ENCODE results near the gene RBFOX2.
"Not testable (repeated sequence)": the region's sequence is repeated elsewhere in the genome, so short reads cannot be mapped to it uniquely, and the experiment has no call there.

RBFOX2 gene

DNA sequence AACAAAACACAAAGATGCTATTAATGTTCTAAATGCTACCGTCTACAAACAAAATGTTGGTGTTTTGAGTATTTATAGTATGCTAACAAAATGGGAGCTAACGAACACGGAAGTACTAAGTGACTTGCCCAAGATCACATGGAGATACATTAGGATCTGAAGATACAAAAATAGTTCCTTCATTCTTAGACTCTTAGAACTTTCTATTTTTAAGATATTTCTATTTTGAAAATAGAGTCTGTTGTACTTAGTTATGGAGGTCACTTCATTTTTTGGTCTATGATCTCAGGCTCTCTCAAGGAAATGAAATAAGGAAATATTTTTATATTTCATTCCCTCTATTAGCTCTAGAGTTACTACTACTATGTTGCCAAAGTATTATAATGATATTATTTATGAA lies 246.7 kb downstream of the RBFOX2 start:
- no peak for DNase-seq (ENCODE audit: low read depth in 2 of 2)

DNA sequence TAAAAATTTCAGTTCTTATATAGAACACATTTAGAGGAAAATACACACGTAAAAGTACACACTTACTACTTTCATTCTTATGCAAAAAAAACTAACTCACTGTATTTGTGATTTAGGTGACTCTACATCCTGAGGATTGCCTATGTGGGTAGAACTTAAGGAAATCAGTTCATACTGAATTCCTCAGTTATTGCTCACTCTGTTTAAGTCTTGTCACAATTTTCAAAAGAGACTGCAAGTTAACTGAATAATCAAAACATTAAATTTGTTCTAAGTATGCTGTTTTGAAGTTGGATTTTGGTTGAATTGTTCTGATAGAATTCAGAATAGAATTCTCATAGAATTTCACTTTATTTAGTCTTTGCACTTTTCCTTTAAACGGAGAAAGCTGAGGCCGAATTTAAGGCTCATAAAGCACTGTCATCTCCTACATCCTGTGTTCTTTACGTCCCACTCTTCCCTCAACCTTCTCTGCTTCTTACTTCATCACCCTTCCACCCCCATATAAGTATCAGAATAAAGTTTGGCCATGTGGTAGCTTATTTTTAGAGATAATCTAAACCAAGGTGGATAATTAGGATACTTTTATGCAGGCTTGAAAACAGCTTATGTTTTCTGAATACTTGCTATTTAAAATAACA lies 251.2 kb downstream of the RBFOX2 start:
- DNase-seq (ENCODE audit: low read depth in 2 of 2) = no peak

GRCh38 chr22:35775339-35775738 lies 253.3 kb downstream of the RBFOX2 start:
- DNase-seq (ENCODE audit: low read depth in 2 of 2) = no peak

DNA sequence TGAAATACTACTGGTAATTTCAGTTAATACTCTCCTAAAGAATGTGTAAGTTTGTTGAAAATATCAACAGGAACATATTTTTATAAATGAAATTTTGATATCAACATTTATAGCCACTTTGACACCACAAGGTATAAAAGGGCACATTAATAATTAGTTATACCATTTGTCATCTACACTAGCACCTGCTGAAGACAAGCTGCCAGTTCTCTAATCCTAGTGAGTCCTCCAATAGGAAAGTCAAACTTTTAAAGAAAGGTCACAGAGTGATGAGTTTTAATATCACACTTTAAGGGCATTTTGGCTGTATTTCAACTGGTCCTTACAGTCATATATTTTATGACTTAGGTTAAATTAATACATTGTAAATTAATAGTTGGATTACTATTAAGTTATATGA lies 258.6 kb downstream of the RBFOX2 start:
- DNase-seq (ENCODE audit: low read depth in 2 of 2) = no peak

- DNase-seq (ENCODE audit: low read depth in 2 of 2) = no peak
Measured at GRCh38 chr22:35766654-35767580, 261.7 kb downstream of the RBFOX2 start.

GRCh38 chr22:35761037-35761436 lies 267.6 kb downstream of the RBFOX2 start:
- DNase-seq (ENCODE audit: low read depth in 2 of 2) = no peak

GRCh38 chr22:35758394-35758793 lies 270.2 kb downstream of the RBFOX2 start:
- no peak for DNase-seq (ENCODE audit: low read depth in 2 of 2)

- DNase-seq (ENCODE audit: low read depth in 2 of 2) = no peak
Measured at GRCh38 chr22:35756722-35757121, 271.9 kb downstream of the RBFOX2 start.

DNA sequence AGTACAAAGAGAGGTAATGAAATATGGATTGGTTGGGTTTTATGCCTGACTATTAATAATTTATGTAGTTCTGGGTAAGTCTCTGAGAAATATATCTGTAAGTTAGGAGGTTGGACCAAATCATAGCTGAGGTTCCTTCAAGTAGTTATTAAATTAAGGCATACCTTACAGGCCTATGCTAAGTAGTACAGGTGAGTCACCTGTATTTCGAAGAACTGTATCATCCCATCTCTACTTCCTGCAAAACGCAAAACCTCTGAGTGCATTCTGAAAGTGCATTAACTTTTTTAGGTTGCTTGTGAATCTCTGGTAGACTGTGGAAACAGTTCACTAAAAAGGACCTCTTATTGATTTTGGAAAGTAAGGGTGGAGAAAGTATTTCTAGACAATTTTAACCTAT lies 273.9 kb downstream of the RBFOX2 start:
- DNase-seq (ENCODE audit: low read depth in 2 of 2) = no peak

- DNase-seq (ENCODE audit: low read depth in 2 of 2) = no peak
Measured at GRCh38 chr22:35752863-35753189, 275.8 kb downstream of the RBFOX2 start.

GRCh38 chr22:35752006-35752862 lies 276.4 kb downstream of the RBFOX2 start:
- DNase-seq (ENCODE audit: low read depth in 2 of 2) = no peak

GRCh38 chr22:35749808-35750207 lies 278.8 kb downstream of the RBFOX2 start:
- no peak for DNase-seq (ENCODE audit: low read depth in 2 of 2)

- DNase-seq (ENCODE audit: low read depth in 2 of 2) = no peak
Measured at GRCh38 chr22:35746946-35747703, 281.5 kb downstream of the RBFOX2 start.

GRCh38 chr22:35746248-35746647 lies 282.4 kb downstream of the RBFOX2 start:
- DNase-seq (ENCODE audit: low read depth in 2 of 2) = no peak

GRCh38 chr22:35743326-35743860 lies 285.2 kb downstream of the RBFOX2 start:
- no peak for DNase-seq (ENCODE audit: low read depth in 2 of 2)

DNA sequence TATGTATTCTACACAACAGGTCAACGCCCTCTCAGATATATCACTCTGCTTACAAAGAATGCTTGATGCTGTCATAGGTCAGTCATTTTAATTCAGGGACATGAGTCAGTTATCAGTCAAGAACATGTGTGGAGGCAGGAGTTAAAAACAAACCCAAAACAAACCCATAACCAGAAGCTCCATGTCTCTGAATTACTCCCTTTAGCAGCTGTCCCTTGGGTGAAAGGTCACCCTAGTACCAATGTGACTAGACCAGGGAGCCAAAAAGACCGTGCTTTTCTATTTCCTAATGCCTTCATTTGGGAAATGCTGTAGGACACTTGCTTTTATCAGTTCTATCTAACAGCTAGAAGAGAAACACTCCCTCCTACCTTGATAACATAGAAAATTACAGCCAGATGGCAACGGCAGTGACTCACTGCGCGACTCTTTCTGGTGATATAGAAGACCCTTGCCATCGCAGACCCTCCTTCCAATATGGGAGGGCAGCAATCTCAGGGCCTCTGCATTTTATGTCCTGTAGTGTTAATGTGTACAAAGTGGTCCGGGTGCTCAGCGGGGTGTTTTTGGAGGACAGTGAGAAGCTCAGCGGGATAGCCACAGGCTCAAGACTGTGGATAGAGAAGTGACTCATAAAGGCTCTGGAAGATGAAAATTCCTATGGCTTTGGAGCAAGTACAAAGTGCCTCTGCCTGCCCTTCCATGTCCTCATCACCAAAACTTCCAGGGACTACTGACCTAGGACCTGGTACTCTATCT lies 286.1 kb downstream of the RBFOX2 start:
- no peak for DNase-seq (ENCODE audit: low read depth in 2 of 2)

- DNase-seq (ENCODE audit: low read depth in 2 of 2) = no peak
Measured at GRCh38 chr22:35740616-35741015, 288.0 kb downstream of the RBFOX2 start.

DNA sequence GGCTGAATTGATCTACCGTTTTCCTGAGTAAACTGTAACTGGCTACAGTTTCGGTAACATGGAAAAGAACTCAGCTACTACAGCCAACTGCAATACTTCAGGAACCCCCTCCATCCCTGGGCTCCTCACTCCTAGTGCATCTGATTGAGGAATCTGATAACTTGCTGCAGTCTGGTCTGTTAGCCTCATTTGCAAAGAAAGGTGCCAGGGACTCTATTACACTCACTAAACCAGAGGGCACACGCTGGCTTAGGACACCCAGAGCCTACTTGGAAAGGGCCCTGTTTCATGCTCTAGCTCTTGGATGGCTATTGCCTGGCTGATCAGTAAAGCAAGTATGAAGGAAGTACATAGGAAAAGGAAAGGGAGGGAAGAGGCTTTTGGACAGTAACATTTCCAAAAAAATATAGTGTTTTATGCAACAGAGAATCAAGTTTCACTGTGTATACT lies 288.7 kb downstream of the RBFOX2 start:
- no peak for DNase-seq (ENCODE audit: low read depth in 2 of 2)

- no peak for DNase-seq (ENCODE audit: low read depth in 2 of 2)
Measured at GRCh38 chr22:35739076-35739930, 289.3 kb downstream of the RBFOX2 start.

DNA sequence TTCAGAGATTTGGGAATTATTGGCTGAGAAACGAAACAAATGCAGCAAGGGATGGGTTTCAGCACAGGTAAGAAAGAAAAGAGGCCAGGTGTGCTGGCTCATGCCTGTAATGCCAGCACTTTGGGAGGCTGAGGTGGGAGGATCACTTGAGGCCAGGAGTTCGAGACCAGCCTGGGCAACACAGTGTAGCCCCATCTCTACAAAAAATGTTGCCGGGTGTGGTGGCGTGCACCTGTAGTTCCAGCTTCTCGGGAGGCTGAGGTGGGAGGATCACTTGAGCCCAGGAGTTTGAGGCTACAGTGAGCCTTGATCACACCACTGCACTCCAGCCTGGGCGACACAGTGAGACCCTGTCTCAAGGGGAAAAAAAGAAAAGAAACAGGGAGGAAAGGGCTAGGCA lies 290.7 kb downstream of the RBFOX2 start:
- not testable (repeated sequence) for DNase-seq (ENCODE audit: low read depth in 2 of 2)
